ENCODE measurements around the gene CALHM1.
"Not testable (repeated sequence)": the region's sequence is repeated elsewhere in the genome, so short reads cannot be mapped to it uniquely, and the experiment has no call there.

The CALHM1 gene

GRCh38 chr10:103458720-103459119 lies at the start of gene CALHM1:
TSS of gene CALHM1 (minus strand) at chr10:103458900. CDS start at chr10:103458751, 149 bp downstream.
- DNase-seq (ENCODE audit: low spot score) = peak; percentile 47

- no peak for DNase-seq (ENCODE audit: low spot score)
Observed at GRCh38 chr10:103507235-103508191, 48.8 kb upstream of the CALHM1 start.

GRCh38 chr10:103506061-103506460 lies 47.4 kb upstream of the CALHM1 start:
- DNase-seq (ENCODE audit: low spot score) = no peak

DNA sequence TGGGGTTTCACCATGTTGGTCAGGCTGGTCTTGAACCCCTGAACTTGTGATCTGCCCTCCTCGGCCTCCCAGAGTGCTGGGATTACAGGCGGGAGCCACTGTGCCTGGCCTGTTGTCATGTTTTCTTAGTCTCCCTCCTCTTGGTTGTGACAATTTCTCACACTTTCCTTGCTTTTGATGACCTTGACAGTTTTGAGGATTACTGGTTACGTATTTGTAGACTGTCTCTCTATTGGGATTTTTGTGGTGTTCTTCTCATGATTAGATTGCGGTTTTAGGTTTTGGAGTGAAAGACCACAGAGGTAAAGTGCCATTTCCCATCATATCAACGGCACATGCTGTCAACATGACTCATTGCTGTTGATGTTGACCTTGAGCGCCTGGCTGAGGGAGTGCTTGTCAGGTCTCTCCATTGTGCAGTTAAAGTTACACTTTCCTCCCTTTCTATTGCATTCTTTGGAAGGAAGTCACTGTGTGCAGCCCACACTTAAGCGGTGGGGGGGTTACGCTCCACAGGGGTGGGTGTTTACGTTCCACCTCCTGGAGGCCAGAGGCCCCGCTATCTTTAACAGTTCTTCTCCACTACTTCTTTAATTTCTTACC lies 45.6 kb upstream of the CALHM1 start:
- no peak for DNase-seq (ENCODE audit: low spot score)

- not testable (repeated sequence) for DNase-seq (ENCODE audit: low spot score)
Observed at GRCh38 chr10:103503777-103504176, 45.1 kb upstream of the CALHM1 start.

- DNase-seq (ENCODE audit: low spot score) = no peak
Observed at GRCh38 chr10:103502849-103503660, 44.4 kb upstream of the CALHM1 start.

DNA sequence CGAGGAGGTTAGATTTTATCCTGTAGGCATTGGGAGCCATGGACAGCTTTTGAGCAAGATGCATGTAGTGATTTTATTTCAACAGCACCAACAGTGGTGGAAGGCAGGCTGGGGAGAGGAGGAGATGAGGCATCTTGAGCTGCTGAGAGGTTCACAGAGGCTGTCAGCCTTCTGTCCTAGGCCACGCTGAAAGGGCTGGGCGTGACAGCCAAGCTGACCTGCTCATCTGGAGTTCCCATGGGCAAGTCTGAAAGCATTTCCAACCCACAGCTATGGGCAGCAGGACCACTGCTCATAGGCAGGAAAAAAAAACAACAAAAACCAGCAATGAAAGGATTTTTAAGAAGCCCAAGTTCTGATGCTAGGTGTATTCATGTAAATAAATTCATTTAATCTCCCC lies 42.5 kb upstream of the CALHM1 start:
- no peak for DNase-seq (ENCODE audit: low spot score)

DNA sequence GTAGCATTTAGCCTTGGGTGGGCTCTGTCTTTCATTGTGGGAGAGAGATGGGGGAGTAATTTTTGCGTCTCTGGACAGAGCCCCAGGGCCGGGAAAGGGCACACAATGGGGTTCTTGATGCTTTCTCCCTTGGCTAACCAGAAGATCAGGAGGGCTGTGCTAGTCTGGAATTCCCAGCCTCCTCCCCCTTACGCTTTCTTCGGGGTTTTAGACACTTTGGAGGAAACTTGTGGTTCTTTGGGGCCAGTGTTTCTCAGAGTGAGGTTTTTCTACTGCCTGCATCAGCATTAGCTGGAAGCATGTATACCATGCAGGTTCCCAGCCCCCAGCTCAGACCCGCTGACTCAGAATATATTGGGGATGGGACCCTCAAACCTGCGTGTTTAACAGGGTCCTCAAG lies 41.8 kb upstream of the CALHM1 start:
- no peak for DNase-seq (ENCODE audit: low spot score)

- no peak for DNase-seq (ENCODE audit: low spot score)
Observed at GRCh38 chr10:103499881-103500280, 41.2 kb upstream of the CALHM1 start.

DNA sequence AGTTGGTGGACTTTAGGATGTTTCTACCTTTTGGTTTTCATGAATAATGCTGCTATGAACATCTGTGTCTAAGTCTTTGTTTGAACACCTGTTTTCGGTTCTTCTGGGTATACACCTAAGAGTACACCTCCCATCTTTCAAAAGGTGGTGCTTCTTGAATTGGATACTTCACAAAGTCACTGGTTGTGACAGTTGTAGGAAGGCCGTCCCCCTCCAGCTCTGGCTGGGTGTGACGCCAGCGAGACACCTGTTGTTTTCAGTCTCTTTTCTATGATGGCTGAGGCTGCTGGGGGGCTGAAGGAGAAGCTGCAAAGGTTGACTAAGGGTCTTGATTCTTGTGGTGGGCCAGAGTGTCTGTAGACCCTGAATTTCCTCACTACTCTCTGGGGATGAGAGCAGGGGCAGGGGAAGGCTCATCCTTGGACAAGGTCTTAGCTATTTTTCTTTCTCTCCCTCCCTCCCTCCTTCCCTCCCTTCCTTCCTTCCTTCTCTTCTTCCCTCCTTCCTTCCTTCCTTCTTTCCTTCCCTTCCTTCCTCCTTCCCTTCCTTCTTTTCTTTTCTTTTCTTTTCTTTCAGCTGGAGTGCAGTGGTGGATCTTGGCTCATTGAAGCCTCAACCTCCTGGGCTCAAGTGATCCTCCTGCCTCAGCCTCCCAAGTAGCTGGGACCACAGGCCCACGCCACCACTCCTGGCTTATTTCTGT lies 40.4 kb upstream of the CALHM1 start:
- DNase-seq (ENCODE audit: low spot score) = no peak

DNA sequence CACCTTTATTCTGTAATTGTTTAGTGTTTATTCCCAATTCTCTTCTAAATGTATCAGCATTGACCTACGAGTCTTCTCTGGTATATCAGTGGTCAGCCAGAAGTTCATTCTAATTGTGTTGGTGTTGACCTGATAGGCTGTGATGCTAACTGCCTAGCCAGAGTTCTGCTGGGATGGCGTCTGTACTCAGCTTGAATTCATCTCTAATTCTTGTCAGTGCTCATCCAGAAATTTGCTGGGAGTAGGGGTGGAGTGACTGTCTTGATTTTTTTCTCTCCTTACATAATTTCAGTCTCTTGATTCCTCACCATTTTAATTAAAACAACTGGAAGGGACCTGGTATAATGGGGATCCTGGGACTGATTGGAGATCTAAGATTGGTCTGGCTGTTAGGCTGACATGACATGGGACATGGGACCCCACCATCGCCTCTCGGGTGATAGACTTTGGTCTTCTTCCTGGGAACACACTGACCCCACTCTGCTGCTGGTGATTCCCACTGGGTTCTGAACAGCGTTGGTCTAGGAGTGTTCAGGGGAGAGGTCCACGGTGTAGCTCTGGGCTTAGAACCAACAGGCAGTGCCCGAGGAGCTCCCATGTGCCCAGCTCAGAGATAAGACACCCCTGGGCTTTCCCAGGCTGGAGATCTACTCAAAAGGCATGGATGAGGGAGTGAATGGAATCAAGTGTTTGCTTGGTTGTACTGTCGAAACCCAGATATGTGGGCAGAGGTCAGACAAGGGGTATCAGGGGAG lies 38.6 kb upstream of the CALHM1 start:
- no peak for DNase-seq (ENCODE audit: low spot score)

DNA sequence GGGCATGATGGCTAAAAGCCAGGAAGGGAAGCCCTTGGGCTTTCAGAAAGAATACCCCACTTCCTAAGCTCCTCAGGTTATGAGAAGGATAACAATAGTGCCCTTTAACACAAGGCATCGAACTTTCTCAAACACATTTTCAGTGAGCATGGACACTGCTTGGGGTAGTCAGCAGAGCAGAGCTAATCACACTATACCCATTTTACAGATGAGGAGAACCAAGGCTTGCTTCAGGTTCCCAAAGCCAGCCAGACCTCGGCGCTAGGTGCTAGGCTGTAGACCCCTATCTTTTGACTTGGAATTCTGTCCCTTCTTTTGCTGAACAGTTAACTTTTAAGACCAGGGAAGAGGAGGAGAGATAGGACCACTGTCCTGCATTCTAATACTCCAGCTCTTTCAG lies 36.6 kb upstream of the CALHM1 start:
- DNase-seq (ENCODE audit: low spot score) = no peak

DNA sequence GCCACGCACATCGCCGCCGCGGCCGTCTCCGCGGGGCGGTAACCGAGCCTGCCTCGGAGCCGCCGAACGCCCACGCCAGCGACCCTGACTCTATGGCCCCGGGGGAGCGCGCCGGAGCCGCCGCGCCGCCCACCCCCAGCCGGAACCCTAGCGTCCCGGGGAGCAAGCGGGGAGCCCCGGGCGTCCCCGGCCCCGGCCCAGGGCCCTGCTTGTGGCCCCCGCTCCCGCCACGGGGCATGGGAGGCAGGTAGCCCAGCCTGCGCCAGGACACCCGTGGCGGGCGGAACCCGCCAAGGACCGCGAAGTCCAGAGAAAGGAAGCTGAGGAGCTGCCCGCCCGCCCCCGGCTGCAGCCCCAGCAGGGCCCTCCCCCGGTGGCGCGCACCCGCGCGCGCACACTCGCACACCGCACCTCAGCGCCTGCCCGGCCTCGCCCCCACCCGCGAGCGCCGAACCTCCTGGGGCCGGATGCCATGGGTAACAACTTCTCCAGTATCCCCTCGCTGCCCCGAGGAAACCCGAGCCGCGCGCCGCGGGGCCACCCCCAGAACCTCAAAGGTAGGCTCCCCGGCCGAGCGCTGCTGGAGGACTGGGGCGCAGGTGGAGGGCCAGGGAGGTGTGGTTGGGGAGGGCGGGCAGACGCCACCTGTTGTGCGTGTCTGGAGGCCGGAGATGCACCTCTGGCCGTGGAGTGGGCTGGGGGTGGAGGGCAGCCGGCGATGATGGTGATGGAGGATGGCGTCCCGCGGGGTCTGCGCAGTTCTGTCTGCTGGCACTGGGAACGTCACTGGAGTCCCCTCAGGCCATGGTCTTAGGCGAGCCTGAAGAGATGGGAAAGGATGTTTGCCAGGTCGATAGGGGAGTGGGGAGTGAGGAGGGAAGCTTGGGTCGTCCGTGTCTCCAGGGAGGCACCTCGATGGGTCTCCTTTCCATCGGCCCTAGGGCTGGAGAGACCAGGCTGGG lies 35.5 kb upstream of the CALHM1 start:
- peak; percentile 42 for DNase-seq (ENCODE audit: low spot score)

DNA sequence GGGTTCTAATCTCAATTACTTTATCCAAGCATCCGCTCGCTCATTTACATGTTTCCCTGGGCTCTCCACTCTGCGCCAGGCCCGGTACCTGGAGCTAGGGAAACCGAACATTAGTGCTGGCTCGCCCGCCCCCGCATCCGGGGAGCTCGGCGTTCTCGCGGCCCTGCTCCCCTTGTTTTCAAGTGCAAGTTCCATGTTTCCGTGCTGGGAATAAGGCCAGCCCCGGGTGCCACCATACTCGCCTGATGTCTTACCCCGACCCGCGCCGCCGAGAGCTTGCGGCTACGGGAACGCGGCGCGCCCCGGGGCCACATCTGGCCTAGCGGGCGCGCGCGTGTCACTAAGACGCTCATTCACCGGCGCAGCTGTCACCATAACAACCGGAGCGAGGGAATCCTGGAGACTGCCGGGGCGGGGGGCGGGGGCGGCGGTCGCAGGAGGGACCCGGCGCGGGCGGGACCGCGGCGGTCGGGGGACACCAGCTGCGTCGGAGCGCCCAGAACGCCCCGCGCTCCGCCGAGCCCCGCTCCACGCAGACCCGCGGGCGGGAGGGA lies 34.7 kb upstream of the CALHM1 start, which contains the start of gene NEURL1:
Gene NEURL1 (plus strand): TSS at position 344 of the 554 bp plus-strand sequence. CDS start 683 bp downstream, outside the sequence.
- DNase-seq (ENCODE audit: low spot score) = peak; percentile 45

GRCh38 chr10:103492655-103493261 lies 34.1 kb upstream of the CALHM1 start:
- DNase-seq (ENCODE audit: low spot score) = no peak

- no peak for DNase-seq (ENCODE audit: low spot score)
Observed at GRCh38 chr10:103491729-103492364, 33.1 kb upstream of the CALHM1 start.

DNA sequence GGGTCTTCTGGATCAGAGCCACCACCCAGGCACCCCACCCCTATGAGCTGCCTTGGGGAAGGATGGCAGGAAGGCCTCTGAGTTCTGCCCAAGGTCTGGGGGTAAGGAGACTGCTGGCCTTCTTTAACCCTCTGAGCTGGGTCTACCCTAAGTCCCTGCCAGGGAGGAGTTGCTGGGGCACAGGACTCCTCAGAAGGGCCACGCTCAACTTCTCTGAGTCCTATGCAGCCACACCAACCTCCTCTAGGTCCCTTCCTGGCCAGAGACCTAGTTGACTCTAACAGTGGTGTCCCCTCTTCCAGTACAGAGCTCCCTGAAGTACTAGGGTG lies 32.2 kb upstream of the CALHM1 start:
- DNase-seq (ENCODE audit: low spot score) = no peak

- no peak for DNase-seq (ENCODE audit: low spot score)
Observed at GRCh38 chr10:103487410-103487708, 28.7 kb upstream of the CALHM1 start.

All from germinal center (tissue), 1 donor.